ENCODE data around the gene GPR137B.

Gene GPR137B

DNA sequence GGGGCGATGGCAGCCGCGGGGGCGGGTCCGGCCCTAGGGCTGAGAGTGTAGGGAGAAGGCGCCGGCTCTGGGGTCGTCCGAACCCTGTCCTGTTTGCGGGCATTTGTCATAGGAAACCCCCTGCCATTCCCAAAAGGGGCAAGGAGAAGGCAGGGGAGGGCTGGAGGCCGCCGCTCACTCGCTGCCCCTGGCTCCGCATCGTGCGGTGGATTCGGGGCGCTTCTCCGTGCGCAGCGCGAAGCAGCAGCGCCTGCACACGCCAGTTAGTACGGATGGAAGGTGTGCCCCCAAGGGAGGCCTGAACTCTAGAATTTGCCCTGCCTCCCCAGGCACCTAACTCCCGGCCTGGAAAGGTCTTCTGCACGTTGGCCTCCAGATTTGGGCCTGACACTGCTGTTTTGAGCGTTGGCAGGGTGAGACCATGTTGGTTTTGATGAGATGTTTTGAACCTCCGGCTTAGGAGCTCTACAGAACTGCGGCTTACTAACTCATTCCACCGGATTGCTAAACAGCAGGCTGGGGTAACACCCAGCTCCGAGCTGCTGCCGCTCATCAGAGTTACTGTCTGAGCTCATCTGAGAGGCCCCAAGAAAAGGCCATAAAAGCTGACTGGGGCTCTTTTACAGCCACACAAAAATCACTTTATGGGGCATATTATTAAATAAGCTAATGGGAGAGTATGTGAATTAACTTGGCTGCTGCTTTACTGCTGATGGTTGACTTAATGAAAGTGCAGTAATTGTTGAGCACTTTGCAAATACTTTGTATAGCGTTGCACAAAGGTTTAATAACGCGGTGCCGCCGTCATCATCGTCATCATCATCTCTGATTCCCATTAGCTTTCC lies 987 bp downstream of the GPR137B start:
- TF ChIP-seq, protein P1, sequence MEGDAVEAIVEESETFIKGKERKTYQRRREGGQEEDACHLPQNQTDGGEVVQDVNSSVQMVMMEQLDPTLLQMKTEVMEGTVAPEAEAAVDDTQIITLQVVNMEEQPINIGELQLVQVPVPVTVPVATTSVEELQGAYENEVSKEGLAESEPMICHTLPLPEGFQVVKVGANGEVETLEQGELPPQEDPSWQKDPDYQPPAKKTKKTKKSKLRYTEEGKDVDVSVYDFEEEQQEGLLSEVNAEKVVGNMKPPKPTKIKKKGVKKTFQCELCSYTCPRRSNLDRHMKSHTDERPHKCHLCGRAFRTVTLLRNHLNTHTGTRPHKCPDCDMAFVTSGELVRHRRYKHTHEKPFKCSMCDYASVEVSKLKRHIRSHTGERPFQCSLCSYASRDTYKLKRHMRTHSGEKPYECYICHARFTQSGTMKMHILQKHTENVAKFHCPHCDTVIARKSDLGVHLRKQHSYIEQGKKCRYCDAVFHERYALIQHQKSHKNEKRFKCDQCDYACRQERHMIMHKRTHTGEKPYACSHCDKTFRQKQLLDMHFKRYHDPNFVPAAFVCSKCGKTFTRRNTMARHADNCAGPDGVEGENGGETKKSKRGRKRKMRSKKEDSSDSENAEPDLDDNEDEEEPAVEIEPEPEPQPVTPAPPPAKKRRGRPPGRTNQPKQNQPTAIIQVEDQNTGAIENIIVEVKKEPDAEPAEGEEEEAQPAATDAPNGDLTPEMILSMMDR (IDR thresholded peaks at IDR 0.05; ENCODE audit: borderline replicate concordance, control extremely low read depth, extremely low read depth, insufficient read depth, missing control alignments), result no peak
- in situ Hi-C loops (cut with MboI; ENCODE audit: low sequenced_read_pairs, unreplicated experiment), result no loop called here
- no peak for DNase-seq (ENCODE audit: low spot score)

GRCh38 chr1:236144033-236144432 lies 1.7 kb downstream of the GPR137B start:
- DNase-seq (ENCODE audit: low spot score), result no peak
- TF ChIP-seq, protein P1 (IDR thresholded peaks at IDR 0.05; ENCODE audit: borderline replicate concordance, control extremely low read depth, extremely low read depth, insufficient read depth, missing control alignments), result no peak
- in situ Hi-C loops (cut with MboI; ENCODE audit: low sequenced_read_pairs, unreplicated experiment), result no loop called here

- TF ChIP-seq, protein P1 (IDR thresholded peaks at IDR 0.05; ENCODE audit: borderline replicate concordance, control extremely low read depth, extremely low read depth, insufficient read depth, missing control alignments), result no peak
- in situ Hi-C loops (cut with MboI; ENCODE audit: low sequenced_read_pairs, unreplicated experiment), result no loop called here
- DNase-seq (ENCODE audit: low spot score), result no peak
Measured at GRCh38 chr1:236144446-236145150, 2.3 kb downstream of the GPR137B start.

DNA sequence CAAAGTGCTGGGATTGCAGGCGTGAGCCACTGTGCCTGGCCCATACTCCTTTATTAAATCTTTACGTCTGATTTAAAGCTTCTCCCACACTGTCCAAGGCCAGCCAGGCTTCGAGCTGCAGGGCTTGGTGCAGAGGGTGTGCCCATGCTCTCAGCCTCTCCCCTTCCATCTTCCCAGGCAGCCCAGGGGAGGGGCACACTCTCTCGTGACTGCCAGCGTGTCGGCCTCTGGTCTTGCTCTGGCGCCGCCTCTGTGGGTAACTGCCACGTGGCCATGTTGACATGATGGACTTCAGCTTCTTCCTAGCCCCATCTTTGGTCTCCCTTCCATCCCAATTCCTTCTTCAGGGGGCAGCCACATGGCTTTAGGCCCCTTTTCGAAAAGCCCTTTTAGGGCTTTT lies 4.7 kb downstream of the GPR137B start:
- no peak for DNase-seq (ENCODE audit: low spot score)
- TF ChIP-seq, protein P1 (IDR thresholded peaks at IDR 0.05; ENCODE audit: borderline replicate concordance, control extremely low read depth, extremely low read depth, insufficient read depth, missing control alignments), result no peak
- in situ Hi-C loops (cut with MboI; ENCODE audit: low sequenced_read_pairs, unreplicated experiment), result no loop called here

- DNase-seq (ENCODE audit: low spot score), result no peak
- TF ChIP-seq, protein P1 (IDR thresholded peaks at IDR 0.05; ENCODE audit: borderline replicate concordance, control extremely low read depth, extremely low read depth, insufficient read depth, missing control alignments), result no peak
- in situ Hi-C loops (cut with MboI; ENCODE audit: low sequenced_read_pairs, unreplicated experiment), result no loop called here
Measured at GRCh38 chr1:236147521-236148469, 5.5 kb downstream of the GPR137B start.

GRCh38 chr1:236148470-236148845 lies 6.1 kb downstream of the GPR137B start:
- TF ChIP-seq, protein P1 (IDR thresholded peaks at IDR 0.05; ENCODE audit: borderline replicate concordance, control extremely low read depth, extremely low read depth, insufficient read depth, missing control alignments), result no peak
- in situ Hi-C loops (cut with MboI; ENCODE audit: low sequenced_read_pairs, unreplicated experiment), result no loop called here
- DNase-seq (ENCODE audit: low spot score), result no peak

Measured in GM13976 (cell line).